Measurements from ENCODE around the gene POU4F1.

Gene POU4F1

GRCh38 chr13:78596399-78596735, 7.0 kb downstream of the POU4F1 start:
- no peak for DNase-seq (ENCODE audit: low read depth)
- TF ChIP-seq CTCF (conservative IDR thresholded peaks at IDR 0.05; ENCODE audit: low read depth, low read length) = no peak
- H3K4me3 ChIP-seq (ENCODE audit: low read depth, low read length) = no peak overlapping the region

- peak overlapping the region; percentile 14 for H3K4me3 ChIP-seq (ENCODE audit: low read depth, low read length)
- no peak for TF ChIP-seq CTCF (conservative IDR thresholded peaks at IDR 0.05; ENCODE audit: low read depth, low read length)
These were observed 7.6 kb downstream of the POU4F1 start for GRCh38 chr13:78595495-78596398.

GRCh38 chr13:78594456-78594975, 8.8 kb downstream of the POU4F1 start:
- H3K4me3 ChIP-seq (ENCODE audit: low read depth, low read length) = no peak overlapping the region
- TF ChIP-seq CTCF (conservative IDR thresholded peaks at IDR 0.05; ENCODE audit: low read depth, low read length) = no peak
- DNase-seq (ENCODE audit: low read depth) = no peak

More at GRCh38 chr13:78595495-78596398, 7.6 kb downstream of the POU4F1 start:
- DNase-seq (ENCODE audit: low read depth) = no peak

- no peak overlapping the region for H3K4me3 ChIP-seq (ENCODE audit: low read depth, low read length)
- no peak for TF ChIP-seq CTCF (conservative IDR thresholded peaks at IDR 0.05; ENCODE audit: low read depth, low read length)
- no peak for DNase-seq (ENCODE audit: low read depth)
These were observed 9.5 kb downstream of the POU4F1 start for GRCh38 chr13:78593652-78594455.

- no peak overlapping the region for H3K4me3 ChIP-seq (ENCODE audit: low read depth, low read length)
- TF ChIP-seq CTCF (conservative IDR thresholded peaks at IDR 0.05; ENCODE audit: low read depth, low read length) = no peak
- no peak for DNase-seq (ENCODE audit: low read depth)
These were observed 10.2 kb downstream of the POU4F1 start for GRCh38 chr13:78593129-78593528.

- H3K4me3 ChIP-seq (ENCODE audit: low read depth, low read length) = no peak overlapping the region
- no peak for TF ChIP-seq CTCF (conservative IDR thresholded peaks at IDR 0.05; ENCODE audit: low read depth, low read length)
- DNase-seq (ENCODE audit: low read depth) = no peak
These were observed 10.8 kb downstream of the POU4F1 start for GRCh38 chr13:78592584-78592983.

Data from choroid plexus epithelial cell (primary cell).